H1 (cell line): ENCODE data around the gene DMXL1. TPM values are rescaled to one million over a fixed set of nuclear protein-coding genes. Genes with fewer than 3 reads are reported as not detected.

Experiments used
- polyA plus RNA-seq, 7 experiments: library from polyadenylated mRNA; depleted of rRNA in 3 of 7; stranded (reverse) in 5 of 7; unstranded in 2 of 7; fragments of >200 nt in 5 of 7; fragments of 200-250 nt in 2 of 7; gene quantifications; 1 replicate in 5 of 7; 2 replicates in 1 of 7; 4 replicates in 1 of 7; pipeline versions ENCODE4 v1.2.1 to v1.2.3, GENCODE V29; 2011 to 2013; ENCODE audit warnings: missing spikeins in 2 of 7, mixed read lengths in 2 of 7
- total RNA-seq: library from RNA; stranded (reverse); fragmentation: NEBNext Ultra II Directional; extraction: Animal tissue kit (Norgen Biotek cat#: 25700); gene quantifications from 2 replicates; pipeline ENCODE4 v1.2.1, GENCODE V29; 2021
- TF ChIP-seq, protein P1 (sequence below): fragments of 300-600 bp; sonication (generic); IDR thresholded peaks from 2 replicates; pipeline ENCODE4 v1.7.1; 2012; ENCODE audit warnings: low read length, moderate library complexity, mild to moderate bottlenecking, inconsistent platforms; ENCODE audit not compliant: insufficient replicate concordance

The DMXL1 gene
- total and polyA plus RNA-seq, 2 of the 8 experiments (the other 6 are each of a cell fraction or from before 2014, with no cell fraction given), result 10.1 to 43.9 TPM

DNA sequence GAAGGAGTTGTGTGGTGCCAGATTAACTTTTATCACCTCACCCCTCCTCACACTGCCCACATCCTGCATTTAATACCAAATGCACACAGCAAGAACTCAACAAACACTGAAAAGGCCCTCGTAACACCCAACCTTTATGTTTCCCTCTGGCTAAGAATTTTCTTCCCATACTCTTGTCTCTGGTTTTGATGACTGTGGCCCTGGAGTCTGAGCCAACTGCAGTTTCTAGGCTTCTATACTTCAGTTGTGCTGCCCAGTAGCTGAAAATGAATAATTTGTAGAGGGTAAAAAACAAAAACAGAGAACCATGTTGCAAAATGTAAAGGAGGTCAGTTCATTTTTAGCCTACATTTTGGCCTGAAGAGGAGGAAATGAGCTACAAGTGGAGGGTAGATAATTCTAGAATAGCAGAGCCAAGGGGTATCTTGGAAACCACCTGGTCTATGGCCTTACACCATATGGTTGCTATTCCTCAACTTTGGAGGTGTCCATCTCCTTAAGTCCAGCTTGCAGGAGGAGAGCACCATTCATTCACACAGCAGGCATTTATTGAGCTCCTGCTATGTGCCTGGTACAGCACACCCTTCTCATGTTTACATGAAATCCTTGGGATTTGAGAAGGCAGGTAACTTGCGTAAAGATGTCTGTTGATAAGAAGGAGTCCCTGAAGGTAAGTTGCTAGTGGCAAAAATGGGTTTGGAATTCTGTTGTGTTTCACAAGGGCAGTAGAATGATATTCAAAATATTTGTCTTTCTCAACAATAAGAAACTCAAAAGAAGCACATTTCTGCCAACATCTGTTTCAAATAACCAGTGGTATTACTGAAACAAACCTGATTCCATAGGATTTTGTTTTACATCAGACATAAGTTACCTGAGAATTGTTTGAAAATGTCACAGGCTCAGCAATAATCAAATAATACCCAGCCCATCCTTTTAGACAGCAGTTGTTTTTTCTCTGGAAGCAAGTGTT is 201.2 kb downstream of the DMXL1 start (continued):
- TF ChIP-seq, protein P1, sequence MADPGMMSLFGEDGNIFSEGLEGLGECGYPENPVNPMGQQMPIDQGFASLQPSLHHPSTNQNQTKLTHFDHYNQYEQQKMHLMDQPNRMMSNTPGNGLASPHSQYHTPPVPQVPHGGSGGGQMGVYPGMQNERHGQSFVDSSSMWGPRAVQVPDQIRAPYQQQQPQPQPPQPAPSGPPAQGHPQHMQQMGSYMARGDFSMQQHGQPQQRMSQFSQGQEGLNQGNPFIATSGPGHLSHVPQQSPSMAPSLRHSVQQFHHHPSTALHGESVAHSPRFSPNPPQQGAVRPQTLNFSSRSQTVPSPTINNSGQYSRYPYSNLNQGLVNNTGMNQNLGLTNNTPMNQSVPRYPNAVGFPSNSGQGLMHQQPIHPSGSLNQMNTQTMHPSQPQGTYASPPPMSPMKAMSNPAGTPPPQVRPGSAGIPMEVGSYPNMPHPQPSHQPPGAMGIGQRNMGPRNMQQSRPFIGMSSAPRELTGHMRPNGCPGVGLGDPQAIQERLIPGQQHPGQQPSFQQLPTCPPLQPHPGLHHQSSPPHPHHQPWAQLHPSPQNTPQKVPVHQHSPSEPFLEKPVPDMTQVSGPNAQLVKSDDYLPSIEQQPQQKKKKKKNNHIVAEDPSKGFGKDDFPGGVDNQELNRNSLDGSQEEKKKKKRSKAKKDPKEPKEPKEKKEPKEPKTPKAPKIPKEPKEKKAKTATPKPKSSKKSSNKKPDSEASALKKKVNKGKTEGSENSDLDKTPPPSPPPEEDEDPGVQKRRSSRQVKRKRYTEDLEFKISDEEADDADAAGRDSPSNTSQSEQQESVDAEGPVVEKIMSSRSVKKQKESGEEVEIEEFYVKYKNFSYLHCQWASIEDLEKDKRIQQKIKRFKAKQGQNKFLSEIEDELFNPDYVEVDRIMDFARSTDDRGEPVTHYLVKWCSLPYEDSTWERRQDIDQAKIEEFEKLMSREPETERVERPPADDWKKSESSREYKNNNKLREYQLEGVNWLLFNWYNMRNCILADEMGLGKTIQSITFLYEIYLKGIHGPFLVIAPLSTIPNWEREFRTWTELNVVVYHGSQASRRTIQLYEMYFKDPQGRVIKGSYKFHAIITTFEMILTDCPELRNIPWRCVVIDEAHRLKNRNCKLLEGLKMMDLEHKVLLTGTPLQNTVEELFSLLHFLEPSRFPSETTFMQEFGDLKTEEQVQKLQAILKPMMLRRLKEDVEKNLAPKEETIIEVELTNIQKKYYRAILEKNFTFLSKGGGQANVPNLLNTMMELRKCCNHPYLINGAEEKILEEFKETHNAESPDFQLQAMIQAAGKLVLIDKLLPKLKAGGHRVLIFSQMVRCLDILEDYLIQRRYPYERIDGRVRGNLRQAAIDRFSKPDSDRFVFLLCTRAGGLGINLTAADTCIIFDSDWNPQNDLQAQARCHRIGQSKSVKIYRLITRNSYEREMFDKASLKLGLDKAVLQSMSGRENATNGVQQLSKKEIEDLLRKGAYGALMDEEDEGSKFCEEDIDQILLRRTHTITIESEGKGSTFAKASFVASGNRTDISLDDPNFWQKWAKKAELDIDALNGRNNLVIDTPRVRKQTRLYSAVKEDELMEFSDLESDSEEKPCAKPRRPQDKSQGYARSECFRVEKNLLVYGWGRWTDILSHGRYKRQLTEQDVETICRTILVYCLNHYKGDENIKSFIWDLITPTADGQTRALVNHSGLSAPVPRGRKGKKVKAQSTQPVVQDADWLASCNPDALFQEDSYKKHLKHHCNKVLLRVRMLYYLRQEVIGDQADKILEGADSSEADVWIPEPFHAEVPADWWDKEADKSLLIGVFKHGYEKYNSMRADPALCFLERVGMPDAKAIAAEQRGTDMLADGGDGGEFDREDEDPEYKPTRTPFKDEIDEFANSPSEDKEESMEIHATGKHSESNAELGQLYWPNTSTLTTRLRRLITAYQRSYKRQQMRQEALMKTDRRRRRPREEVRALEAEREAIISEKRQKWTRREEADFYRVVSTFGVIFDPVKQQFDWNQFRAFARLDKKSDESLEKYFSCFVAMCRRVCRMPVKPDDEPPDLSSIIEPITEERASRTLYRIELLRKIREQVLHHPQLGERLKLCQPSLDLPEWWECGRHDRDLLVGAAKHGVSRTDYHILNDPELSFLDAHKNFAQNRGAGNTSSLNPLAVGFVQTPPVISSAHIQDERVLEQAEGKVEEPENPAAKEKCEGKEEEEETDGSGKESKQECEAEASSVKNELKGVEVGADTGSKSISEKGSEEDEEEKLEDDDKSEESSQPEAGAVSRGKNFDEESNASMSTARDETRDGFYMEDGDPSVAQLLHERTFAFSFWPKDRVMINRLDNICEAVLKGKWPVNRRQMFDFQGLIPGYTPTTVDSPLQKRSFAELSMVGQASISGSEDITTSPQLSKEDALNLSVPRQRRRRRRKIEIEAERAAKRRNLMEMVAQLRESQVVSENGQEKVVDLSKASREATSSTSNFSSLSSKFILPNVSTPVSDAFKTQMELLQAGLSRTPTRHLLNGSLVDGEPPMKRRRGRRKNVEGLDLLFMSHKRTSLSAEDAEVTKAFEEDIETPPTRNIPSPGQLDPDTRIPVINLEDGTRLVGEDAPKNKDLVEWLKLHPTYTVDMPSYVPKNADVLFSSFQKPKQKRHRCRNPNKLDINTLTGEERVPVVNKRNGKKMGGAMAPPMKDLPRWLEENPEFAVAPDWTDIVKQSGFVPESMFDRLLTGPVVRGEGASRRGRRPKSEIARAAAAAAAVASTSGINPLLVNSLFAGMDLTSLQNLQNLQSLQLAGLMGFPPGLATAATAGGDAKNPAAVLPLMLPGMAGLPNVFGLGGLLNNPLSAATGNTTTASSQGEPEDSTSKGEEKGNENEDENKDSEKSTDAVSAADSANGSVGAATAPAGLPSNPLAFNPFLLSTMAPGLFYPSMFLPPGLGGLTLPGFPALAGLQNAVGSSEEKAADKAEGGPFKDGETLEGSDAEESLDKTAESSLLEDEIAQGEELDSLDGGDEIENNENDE, result no peak
